ENCODE data around the gene BCL2L13.

The BCL2L13 gene

GRCh38 chr22:17772249-17772957 is 133.8 kb downstream of the BCL2L13 start:
- in situ Hi-C loops (cut with MboI; ENCODE audit: low sequenced_read_pairs, unreplicated experiment), result no loop called here
- DNase-seq (ENCODE audit: low spot score), result no peak
- TF ChIP-seq CTCF (IDR thresholded peaks at IDR 0.05; ENCODE audit: borderline replicate concordance, control extremely low read depth, extremely low read depth, insufficient read depth, missing control alignments), result peak; percentile 22

GRCh38 chr22:17772958-17773605 is 134.5 kb downstream of the BCL2L13 start:
- in situ Hi-C loops (cut with MboI; ENCODE audit: low sequenced_read_pairs, unreplicated experiment), result no loop called here
- TF ChIP-seq CTCF (IDR thresholded peaks at IDR 0.05; ENCODE audit: borderline replicate concordance, control extremely low read depth, extremely low read depth, insufficient read depth, missing control alignments), result no peak
- DNase-seq (ENCODE audit: low spot score), result no peak

GRCh38 chr22:17773606-17774205 is 135.1 kb downstream of the BCL2L13 start:
- peak; percentile 77 for DNase-seq (ENCODE audit: low spot score)
- TF ChIP-seq CTCF (IDR thresholded peaks at IDR 0.05; ENCODE audit: borderline replicate concordance, control extremely low read depth, extremely low read depth, insufficient read depth, missing control alignments), result no peak
- in situ Hi-C loops (cut with MboI; ENCODE audit: low sequenced_read_pairs, unreplicated experiment), result no loop called here

GRCh38 chr22:17774206-17774925 is 135.8 kb downstream of the BCL2L13 start, which contains the start of gene BID:
Gene BID (minus strand): TSS chr22:17774469. CDS start chr22:17750116, 24,353 bp downstream.
- no peak for TF ChIP-seq CTCF (IDR thresholded peaks at IDR 0.05; ENCODE audit: borderline replicate concordance, control extremely low read depth, extremely low read depth, insufficient read depth, missing control alignments)
- in situ Hi-C loops (cut with MboI; ENCODE audit: low sequenced_read_pairs, unreplicated experiment), result no loop called here
- DNase-seq (ENCODE audit: low spot score), result peak; percentile 75

- TF ChIP-seq CTCF (IDR thresholded peaks at IDR 0.05; ENCODE audit: borderline replicate concordance, control extremely low read depth, extremely low read depth, insufficient read depth, missing control alignments), result no peak
- no peak for DNase-seq (ENCODE audit: low spot score)
- in situ Hi-C loops (cut with MboI; ENCODE audit: low sequenced_read_pairs, unreplicated experiment), result no loop called here
These were observed 136.5 kb downstream of the BCL2L13 start for GRCh38 chr22:17774926-17775685.
